Measurements from ENCODE around the gene BTF3L4.

- no peak for TF ChIP-seq CTCF (conservative IDR thresholded peaks at IDR 0.05)
- no peak for TF ChIP-seq EZH2 (IDR thresholded peaks at IDR 0.05; ENCODE audit: low read depth)
These were observed 63.4 kb downstream of the BTF3L4 start for GRCh38 chr1:52119301-52120079.

All from PC-9 (cell line).